Measurements from ENCODE around the gene PLCH1. TPM values are rescaled to one million over a fixed set of nuclear protein-coding genes. Genes with fewer than 3 reads are reported as not detected.

The PLCH1 gene
- total RNA-seq, 1 donor from 2014 or later = 3.1 TPM

- H3K4me3 ChIP-seq (ENCODE audit: low read depth, low read length) = no peak overlapping the region
- no peak for DNase-seq (ENCODE audit: low read depth)
- no peak for TF ChIP-seq CTCF (conservative IDR thresholded peaks at IDR 0.05; ENCODE audit: low read depth, low read length)
These were observed 332.0 kb downstream of the PLCH1 start for GRCh38 chr3:155412904-155413303.

- no peak for TF ChIP-seq CTCF (conservative IDR thresholded peaks at IDR 0.05; ENCODE audit: low read depth, low read length)
- H3K4me3 ChIP-seq (ENCODE audit: low read depth, low read length) = no peak overlapping the region
- DNase-seq (ENCODE audit: low read depth) = no peak
These were observed 333.2 kb downstream of the PLCH1 start for GRCh38 chr3:155411500-155412223.

GRCh38 chr3:155409336-155409735, 335.5 kb downstream of the PLCH1 start:
- DNase-seq (ENCODE audit: low read depth) = no peak
- no peak for TF ChIP-seq CTCF (conservative IDR thresholded peaks at IDR 0.05; ENCODE audit: low read depth, low read length)

GRCh38 chr3:155407971-155408370, 336.9 kb downstream of the PLCH1 start:
- DNase-seq (ENCODE audit: low read depth) = no peak
- no peak overlapping the region for H3K4me3 ChIP-seq (ENCODE audit: low read depth, low read length)
- no peak for TF ChIP-seq CTCF (conservative IDR thresholded peaks at IDR 0.05; ENCODE audit: low read depth, low read length)

More at GRCh38 chr3:155409336-155409735, 335.5 kb downstream of the PLCH1 start:
- no peak overlapping the region for H3K4me3 ChIP-seq (ENCODE audit: low read depth, low read length)

- no peak overlapping the region for H3K4me3 ChIP-seq (ENCODE audit: low read depth, low read length)
- DNase-seq (ENCODE audit: low read depth) = no peak
- no peak for TF ChIP-seq CTCF (conservative IDR thresholded peaks at IDR 0.05; ENCODE audit: low read depth, low read length)
These were observed 337.5 kb downstream of the PLCH1 start for GRCh38 chr3:155407331-155407730.

- H3K4me3 ChIP-seq (ENCODE audit: low read depth, low read length) = no peak overlapping the region
- no peak for TF ChIP-seq CTCF (conservative IDR thresholded peaks at IDR 0.05; ENCODE audit: low read depth, low read length)
- no peak for DNase-seq (ENCODE audit: low read depth)
These were observed 340.4 kb downstream of the PLCH1 start for GRCh38 chr3:155404486-155404885.

- DNase-seq (ENCODE audit: low read depth) = no peak
- H3K4me3 ChIP-seq (ENCODE audit: low read depth, low read length) = no peak overlapping the region
- no peak for TF ChIP-seq CTCF (conservative IDR thresholded peaks at IDR 0.05; ENCODE audit: low read depth, low read length)
These were observed 342.2 kb downstream of the PLCH1 start for GRCh38 chr3:155402656-155403055.
